ENCODE measurements around the gene TRPM2. TPM values are rescaled to one million over a fixed set of nuclear protein-coding genes. Genes with fewer than 3 reads are reported as not detected.
A peak's percentile ranks its signal among the peaks of the same experiment; 100 is the strongest.

TRPM2 gene
- total RNA-seq, 2 experiments from 2014 or later: 1.9 to 2.9 TPM

- H3K27ac ChIP-seq (ENCODE audit: low read depth in 1 of 2, low read length in 2 of 2): no peak overlapping the region
- ChIA-PET POLR2A (no interaction called here), CTCF (no interaction called here)
- DNase-seq (no peak), ATAC-seq (ENCODE audit: poor library complexity) (peak; percentile 32)
- peaks cover 10% of the 10 kb centered on the region for H3K4me1 Mint-ChIP-seq (ENCODE audit: low read depth)
- TF ChIP-seq CTCF (IDR thresholded peaks at IDR 0.05): no peak
- H3K36me3 Mint-ChIP-seq (ENCODE audit: low read depth): no peaks in the 10 kb centered on the region
- H3K27ac Mint-ChIP-seq: no peak overlapping the region
- H3K36me3 ChIP-seq (ENCODE audit: insufficient read depth, low read length): no peaks in the 10 kb centered on the region
- no peaks in the 10 kb centered on the region for H3K27me3 ChIP-seq (ENCODE audit: control insufficient read depth in 1 of 2, insufficient read depth in 2 of 2, low read length in 2 of 2)
- H3K9me3 Mint-ChIP-seq: no peaks in the 10 kb centered on the region
- no peaks in the 10 kb centered on the region for H3K27me3 Mint-ChIP-seq
- H3K4me3 Mint-ChIP-seq: peak overlapping the region; percentile 68
- peaks cover 0 to 9% of the 10 kb centered on the region in 2 experiments for H3K9me3 ChIP-seq (ENCODE audit: control insufficient read depth in 1 of 2, insufficient read depth in 1 of 2, low read length in 2 of 2)
- peaks cover 11% of the 10 kb centered on the region for H3K4me1 ChIP-seq (ENCODE audit: insufficient read depth, low read length)
- intact Hi-C loops (cut with DNase I, micrococcal nuclease): no loop called here
- H3K4me3 ChIP-seq (ENCODE audit: low read length): peak overlapping the region; percentile 46
Measured at GRCh38 chr21:44485796-44486195, 132.4 kb downstream of the TRPM2 start.

GRCh38 chr21:44486302-44486701 lies 132.9 kb downstream of the TRPM2 start:
- intact Hi-C loops (cut with DNase I, micrococcal nuclease): no loop called here

DNA sequence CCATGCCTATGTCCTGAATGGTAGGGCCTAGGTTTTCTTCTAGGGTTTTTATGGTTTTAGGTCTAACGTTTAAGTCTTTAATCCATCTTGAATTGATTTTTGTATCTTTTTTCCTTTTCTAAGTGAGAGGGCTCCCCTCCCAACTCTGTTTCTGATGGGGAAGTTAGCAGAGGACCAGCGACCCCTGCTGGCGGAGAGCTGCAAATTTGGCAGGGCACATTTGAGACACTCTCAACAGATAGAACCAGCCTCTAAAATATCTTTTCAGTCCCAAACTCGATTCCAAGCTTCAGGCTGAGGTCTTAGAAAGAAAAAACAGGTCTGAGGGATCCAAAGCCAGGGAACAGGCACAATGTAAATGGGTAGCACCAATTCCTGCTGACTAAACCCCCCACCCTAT lies 134.4 kb downstream of the TRPM2 start:
- no peak overlapping the region for H3K27ac ChIP-seq (ENCODE audit: low read depth in 1 of 2, low read length in 2 of 2)
- peak in 11 of 14 experiments; percentile 17 to 60 (median 36) for DNase-seq
- ChIA-PET POLR2A (no interaction called here), CTCF (interaction anchor here (1.2 kb wide), 1 partner anchor 18 kb away, joined by 3 read pairs; no protein-coding TSS in a partner anchor)
- Mint-ChIP-seq H3K4me3 (no peak overlapping the region), H3K4me1 (ENCODE audit: low read depth) (peaks cover 10% of the 10 kb centered on the region), H3K27me3 (peaks cover 4% of the 10 kb centered on the region), H3K36me3 (ENCODE audit: low read depth) (no peaks in the 10 kb centered on the region), H3K9me3 (no peaks in the 10 kb centered on the region), H3K27ac (no peak overlapping the region)
- H3K27me3 ChIP-seq (ENCODE audit: control insufficient read depth in 1 of 2, insufficient read depth in 2 of 2, low read length in 2 of 2): no peaks in the 10 kb centered on the region
- peaks cover 2 to 9% of the 10 kb centered on the region in 2 experiments for H3K9me3 ChIP-seq (ENCODE audit: control insufficient read depth in 1 of 2, insufficient read depth in 1 of 2, low read length in 2 of 2)
- no peaks in the 10 kb centered on the region for H3K36me3 ChIP-seq (ENCODE audit: insufficient read depth, low read length)
- peak; percentile 15 for TF ChIP-seq CTCF (IDR thresholded peaks at IDR 0.05)
- intact Hi-C loops (cut with DNase I, micrococcal nuclease): no loop called here
- H3K4me3 ChIP-seq (ENCODE audit: low read length): no peak overlapping the region
- peaks cover 11% of the 10 kb centered on the region for H3K4me1 ChIP-seq (ENCODE audit: insufficient read depth, low read length)
- no peak for ATAC-seq (ENCODE audit: poor library complexity)

More at GRCh38 chr21:44486302-44486701, 132.9 kb downstream of the TRPM2 start:
- DNase-seq: no peak
- H3K36me3 ChIP-seq (ENCODE audit: insufficient read depth, low read length): no peaks in the 10 kb centered on the region
- H3K27me3 ChIP-seq (ENCODE audit: control insufficient read depth in 1 of 2, insufficient read depth in 2 of 2, low read length in 2 of 2): no peaks in the 10 kb centered on the region
- Mint-ChIP-seq H3K27me3 (no peaks in the 10 kb centered on the region), H3K36me3 (ENCODE audit: low read depth) (no peaks in the 10 kb centered on the region), H3K9me3 (no peaks in the 10 kb centered on the region), H3K27ac (no peak overlapping the region), H3K4me1 (ENCODE audit: low read depth) (peaks cover 10% of the 10 kb centered on the region), H3K4me3 (peak overlapping the region; percentile 68)
- no peak for ATAC-seq (ENCODE audit: poor library complexity)
- peaks cover 0 to 9% of the 10 kb centered on the region in 2 experiments for H3K9me3 ChIP-seq (ENCODE audit: control insufficient read depth in 1 of 2, insufficient read depth in 1 of 2, low read length in 2 of 2)
- CTCF ChIA-PET: no interaction called here
- H3K27ac ChIP-seq (ENCODE audit: low read depth in 1 of 2, low read length in 2 of 2): no peak overlapping the region
- peak overlapping the region; percentile 46 for H3K4me3 ChIP-seq (ENCODE audit: low read length)
- POLR2A ChIA-PET: no interaction called here
- H3K4me1 ChIP-seq (ENCODE audit: insufficient read depth, low read length): peaks cover 11% of the 10 kb centered on the region
- no peak for TF ChIP-seq CTCF (IDR thresholded peaks at IDR 0.05)
